ENCODE data around the gene CELF3.

GRCh38 chr1:151710187-151710840 is 6.3 kb downstream of the CELF3 start:
- TF ChIP-seq PKNOX1 (IDR thresholded peaks at IDR 0.05), result peak; percentile 58
- no peak for TF ChIP-seq NFRKB (IDR thresholded peaks at IDR 0.05)
- no peak for TF ChIP-seq TARDBP (IDR thresholded peaks at IDR 0.05)
- no peak for TF ChIP-seq BHLHE40 (IDR thresholded peaks at IDR 0.05; ENCODE audit: borderline replicate concordance)
- no peak for TF ChIP-seq FOXK2 (IDR thresholded peaks at IDR 0.05)
- no peak for TF ChIP-seq ZNF384 (IDR thresholded peaks at IDR 0.05)
